Panc1 (cell line): ENCODE results near the gene C13orf46.

Experiments
- TCF7L2 ChIP-seq: IDR thresholded peaks from 2 replicates; pipeline ENCODE4 v1.6.1; 2011; ENCODE audit warnings: mild to moderate bottlenecking, low read depth, low read length, inconsistent platforms
- TF ChIP-seq, protein P1 (sequence below): fragments of 450-650 bp; IDR thresholded peaks from 2 replicates; pipeline ENCODE4 v1.5.1; 2017; ENCODE audit warnings: mild to moderate bottlenecking

DNA sequence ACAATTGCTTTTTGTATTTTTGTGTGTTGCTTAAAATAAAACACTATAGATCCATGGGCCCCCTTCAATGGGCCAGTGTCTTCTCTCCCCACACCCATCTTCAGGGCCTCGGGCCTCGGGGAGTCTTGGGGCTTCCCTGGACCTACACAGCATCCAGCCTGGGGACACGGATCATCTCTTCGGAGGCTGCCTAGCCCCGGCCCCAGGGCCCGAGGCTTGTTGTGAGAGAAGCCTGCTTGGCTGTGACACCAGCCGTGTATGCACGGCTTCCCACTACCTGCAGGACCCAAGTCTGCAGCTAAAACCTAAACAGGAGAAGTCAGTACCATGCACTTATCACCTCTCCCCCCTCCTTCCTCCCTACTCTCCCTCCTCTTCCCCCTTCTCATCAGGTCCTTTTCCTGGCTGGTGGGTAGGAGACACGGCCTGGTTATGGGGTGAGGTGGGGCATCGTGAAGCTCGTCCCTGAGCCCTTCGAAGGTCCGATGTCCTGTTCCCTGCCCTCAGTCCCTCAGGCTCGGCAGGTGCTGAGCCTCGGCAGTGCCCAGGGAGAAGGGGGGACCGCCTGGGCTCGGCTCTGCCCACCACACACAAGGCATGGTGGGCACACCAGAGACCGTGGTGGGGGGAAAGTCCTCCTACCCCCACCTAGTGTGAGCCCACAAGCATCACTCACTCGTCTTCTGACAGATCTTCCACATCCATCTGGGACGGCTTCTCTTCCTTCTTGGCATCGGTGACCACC is 9.5 kb downstream of the C13orf46 start:
- TF ChIP-seq, protein P1, sequence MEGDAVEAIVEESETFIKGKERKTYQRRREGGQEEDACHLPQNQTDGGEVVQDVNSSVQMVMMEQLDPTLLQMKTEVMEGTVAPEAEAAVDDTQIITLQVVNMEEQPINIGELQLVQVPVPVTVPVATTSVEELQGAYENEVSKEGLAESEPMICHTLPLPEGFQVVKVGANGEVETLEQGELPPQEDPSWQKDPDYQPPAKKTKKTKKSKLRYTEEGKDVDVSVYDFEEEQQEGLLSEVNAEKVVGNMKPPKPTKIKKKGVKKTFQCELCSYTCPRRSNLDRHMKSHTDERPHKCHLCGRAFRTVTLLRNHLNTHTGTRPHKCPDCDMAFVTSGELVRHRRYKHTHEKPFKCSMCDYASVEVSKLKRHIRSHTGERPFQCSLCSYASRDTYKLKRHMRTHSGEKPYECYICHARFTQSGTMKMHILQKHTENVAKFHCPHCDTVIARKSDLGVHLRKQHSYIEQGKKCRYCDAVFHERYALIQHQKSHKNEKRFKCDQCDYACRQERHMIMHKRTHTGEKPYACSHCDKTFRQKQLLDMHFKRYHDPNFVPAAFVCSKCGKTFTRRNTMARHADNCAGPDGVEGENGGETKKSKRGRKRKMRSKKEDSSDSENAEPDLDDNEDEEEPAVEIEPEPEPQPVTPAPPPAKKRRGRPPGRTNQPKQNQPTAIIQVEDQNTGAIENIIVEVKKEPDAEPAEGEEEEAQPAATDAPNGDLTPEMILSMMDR, result no peak
- no peak for TF ChIP-seq TCF7L2
